Stimulated activated CD4-positive, alpha-beta T cell treated with anti-CD3 and anti-CD28 coated beads, Interleukin-4, amount 100 ng/mL, for 48 hours (primary cell): ENCODE measurements around the gene LIME1.

Source experiments
- DNase-seq, 2 donors: peaks; one replicate each; pipeline ENCODE4 v3.0.0-alpha.2; 2020; ENCODE audit warnings: low read depth in 2 of 2

The LIME1 gene, protein sequence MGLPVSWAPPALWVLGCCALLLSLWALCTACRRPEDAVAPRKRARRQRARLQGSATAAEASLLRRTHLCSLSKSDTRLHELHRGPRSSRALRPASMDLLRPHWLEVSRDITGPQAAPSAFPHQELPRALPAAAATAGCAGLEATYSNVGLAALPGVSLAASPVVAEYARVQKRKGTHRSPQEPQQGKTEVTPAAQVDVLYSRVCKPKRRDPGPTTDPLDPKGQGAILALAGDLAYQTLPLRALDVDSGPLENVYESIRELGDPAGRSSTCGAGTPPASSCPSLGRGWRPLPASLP

DNA sequence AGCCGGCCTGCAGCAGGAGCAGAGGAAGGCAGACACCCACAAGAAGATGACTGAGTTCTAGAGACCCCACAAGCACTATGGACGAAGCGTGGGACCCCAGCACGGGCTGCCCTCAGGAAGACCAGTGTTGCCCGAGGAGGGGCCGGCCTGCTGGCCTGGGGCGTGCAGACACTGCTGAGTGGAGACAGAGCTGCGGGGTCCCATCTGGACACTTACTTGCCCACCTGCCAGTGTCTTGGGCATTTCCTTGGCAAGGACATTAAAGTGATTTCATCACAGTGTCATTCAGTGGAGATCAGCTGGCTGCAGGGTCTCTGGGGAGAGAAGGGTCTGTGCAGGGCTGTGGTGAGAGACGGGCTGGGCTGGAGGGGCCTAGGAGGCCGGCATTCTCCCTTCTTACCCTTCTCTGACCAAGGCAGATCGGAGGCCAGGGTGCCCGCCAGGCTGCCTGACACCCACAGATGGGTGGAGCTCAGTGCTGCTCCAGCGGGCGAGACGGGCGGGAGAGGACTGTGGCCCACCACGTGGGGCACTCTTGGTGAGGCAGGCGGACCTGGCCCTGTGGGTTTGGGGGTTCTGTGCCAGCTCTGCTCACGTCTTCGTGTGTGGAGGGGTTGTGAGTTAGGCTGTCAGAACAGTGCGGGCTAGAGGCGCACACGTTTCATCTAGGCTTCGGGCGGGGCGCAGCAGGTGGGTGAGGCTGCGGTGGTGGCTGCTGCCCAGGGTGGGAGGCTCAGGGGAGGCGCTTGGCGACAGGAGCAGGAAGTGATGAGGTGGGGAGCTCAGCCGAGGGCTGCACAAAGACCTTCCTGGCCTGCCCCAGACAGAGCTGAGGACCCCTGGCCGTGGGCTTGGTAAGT is at the start of gene LIME1:
Gene LIME1, plus strand, starts transcription at position 806 of the 860 bp plus-strand sequence. CDS start 886 bp downstream, outside the sequence.
- DNase-seq: peak in 1 of 2 donors; percentile 45

DNA sequence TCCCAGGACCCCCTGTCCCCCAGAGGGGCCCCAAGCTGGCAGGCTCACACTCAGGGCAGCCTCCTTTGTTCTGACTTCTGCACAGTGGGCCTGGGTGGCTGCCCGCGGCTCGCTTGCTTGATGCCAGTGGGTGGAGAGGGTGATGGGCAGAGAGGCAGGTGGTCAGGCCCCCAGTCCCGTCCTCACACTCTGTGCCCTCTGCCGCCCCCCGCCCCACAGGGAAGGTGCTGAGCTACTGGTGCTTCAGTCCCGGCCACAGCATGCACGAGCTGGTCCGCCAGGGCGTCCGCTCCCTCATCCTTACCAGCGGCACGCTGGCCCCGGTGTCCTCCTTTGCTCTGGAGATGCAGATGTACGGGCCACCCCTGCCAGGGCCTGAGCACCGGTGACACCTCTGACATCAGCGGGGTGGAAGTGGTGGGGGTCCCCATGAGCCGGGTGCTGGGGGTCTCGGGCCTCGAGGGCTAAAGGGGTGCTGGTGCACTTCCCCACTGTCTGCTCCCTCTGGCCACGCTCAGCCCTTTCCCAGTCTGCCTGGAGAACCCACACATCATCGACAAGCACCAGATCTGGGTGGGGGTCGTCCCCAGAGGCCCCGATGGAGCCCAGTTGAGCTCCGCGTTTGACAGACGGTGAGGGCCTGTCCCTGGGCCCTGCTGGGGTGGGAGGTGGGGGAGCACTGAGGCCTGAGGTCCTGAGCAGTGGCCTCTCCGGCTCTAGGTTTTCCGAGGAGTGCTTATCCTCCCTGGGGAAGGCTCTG is 48.9 kb upstream of the LIME1 start:
- no peak for DNase-seq

DNA sequence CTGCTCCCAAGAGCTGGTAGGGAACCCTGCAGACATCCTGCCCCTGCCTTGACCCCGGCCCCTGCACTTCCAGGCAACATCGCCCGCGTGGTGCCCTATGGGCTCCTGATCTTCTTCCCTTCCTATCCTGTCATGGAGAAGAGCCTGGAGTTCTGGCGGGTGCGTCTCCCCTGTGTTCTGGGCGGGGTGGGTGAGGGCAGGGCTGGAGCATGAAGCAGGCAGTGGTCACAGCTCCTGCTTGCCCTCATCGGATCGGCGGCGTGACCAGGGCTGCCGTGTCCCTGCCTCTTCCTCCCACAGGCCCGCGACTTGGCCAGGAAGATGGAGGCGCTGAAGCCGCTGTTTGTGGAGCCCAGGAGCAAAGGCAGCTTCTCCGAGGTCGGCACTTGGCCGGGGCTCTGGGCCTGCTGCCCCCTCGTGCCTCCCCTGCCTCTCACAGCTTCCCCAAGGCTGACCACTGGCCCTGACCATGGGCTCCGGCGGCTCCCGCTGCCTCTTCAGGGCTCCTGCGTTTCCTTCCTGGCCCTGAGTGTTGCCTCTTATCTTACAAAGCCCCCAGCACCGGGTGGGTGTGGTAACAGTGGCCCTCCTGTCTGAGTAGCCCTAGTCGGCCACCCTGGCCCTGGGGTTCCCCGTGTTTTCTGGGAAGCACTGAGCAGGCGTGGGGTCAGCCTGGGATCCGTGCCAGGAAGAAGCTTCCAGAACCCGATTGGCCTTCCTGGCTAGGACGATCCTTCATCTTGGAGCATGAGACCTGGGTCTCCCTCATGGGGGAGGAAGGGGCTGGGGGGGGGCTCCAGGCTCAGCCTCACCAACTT is 48.0 kb upstream of the LIME1 start:
- DNase-seq: no peak

DNA sequence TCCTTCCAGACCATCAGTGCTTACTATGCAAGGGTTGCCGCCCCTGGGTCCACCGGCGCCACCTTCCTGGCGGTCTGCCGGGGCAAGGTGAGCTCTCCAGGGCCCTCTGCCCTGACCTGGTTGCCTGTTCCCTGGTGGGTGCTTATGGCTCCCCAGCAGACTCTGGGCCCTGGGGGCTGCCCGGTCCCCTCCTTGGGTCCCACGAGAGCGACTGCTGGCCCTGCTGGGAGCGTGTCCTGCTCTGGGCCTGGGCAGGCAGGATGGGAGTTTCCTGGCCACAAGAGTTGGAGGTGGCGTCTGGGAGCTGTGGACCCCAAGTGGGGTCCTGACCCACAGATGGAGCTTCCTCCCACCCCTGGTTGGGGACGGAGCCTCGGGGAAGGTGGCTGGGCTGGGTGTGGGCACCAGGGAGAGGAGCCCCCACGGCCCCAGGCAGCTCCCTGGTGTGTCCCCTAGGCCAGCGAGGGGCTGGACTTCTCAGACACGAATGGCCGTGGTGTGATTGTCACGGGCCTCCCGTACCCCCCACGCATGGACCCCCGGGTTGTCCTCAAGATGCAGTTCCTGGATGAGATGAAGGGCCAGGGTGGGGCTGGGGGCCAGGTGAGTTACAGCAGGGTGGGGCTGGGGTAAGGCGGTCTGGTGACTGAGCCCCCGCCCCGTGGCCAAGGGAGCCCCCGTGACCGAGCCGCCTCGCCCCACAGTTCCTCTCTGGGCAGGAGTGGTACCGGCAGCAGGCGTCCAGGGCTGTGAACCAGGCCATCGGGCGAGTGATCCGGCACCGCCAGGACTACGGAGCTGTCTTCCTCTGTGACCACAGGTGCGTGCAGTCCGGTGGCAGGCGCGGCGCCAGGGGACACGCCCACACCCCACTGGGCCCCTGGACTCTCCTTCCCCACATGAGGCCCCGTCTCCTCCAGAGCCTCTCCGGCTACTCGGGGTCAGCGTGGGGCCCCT is 47.1 kb upstream of the LIME1 start:
- no peak for DNase-seq

DNA sequence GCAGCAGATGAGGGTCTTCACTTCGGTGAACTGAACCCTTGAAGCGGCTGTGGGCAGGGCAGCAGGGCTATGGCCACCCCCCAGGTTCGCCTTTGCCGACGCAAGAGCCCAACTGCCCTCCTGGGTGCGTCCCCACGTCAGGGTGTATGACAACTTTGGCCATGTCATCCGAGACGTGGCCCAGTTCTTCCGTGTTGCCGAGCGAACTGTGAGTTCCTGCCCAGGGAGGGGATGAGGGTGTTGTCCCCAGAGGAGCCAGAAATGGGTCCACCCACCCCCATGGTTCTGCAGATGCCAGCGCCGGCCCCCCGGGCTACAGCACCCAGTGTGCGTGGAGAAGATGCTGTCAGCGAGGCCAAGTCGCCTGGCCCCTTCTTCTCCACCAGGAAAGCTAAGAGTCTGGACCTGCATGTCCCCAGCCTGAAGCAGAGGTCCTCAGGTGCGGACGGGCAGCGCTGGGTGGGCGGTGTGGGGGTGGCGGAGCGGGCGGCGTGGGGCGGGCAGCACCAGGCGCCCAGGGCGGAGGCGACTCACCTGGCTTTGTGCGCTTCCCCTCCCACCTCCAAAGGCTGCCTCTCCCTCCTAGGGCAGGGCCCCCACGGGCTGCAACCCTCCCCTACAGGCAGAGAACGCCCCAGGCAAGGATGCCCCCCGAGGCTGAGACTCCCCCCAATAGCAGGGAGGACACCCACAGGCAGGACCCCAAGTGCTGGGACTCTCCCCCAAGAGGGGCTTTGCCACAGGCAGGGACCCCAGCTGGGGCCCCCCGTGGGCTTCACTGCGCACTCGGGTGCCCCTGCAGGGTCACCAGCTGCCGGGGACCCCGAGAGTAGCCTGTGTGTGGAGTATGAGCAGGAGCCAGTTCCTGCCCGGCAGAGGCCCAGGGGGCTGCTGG is 46.2 kb upstream of the LIME1 start:
- DNase-seq: no peak

DNA sequence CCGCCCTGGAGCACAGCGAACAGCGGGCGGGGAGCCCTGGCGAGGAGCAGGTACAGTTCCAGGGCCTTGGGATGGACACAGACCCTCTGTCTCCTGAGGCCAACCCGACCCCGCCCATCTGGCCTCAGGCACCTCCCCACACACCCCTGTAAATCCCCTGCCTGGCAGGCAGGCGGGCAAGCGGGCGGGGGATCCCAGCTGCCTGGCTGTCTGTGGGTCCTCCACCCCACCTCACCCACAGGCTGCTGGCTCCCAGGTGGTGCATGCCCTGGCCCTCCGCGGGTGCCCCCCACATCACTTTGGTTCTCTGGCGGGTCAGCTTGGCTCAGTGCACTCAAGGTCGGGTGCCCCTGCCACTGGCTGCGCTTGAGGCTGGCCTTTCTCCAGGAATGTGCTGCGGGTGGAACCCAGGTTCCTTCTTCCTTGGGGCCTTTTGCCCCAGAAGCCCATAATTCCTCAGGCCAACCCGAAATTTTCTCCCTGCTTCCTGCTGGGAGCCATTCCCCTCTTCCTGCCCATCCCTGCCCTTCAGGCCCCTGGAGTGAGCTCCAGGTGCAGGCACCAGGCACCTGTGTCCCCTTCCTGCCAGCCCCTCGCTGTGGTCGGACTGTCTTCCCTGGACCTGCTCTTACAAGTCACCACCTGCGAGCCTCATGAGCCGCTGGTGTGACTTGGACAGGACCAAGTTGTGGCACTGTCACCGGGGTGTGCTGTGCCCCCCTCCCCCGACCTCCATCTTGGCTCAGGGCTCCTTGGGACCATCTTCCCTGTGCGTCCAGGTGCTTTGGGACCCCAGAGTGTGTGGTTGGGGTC is 45.4 kb upstream of the LIME1 start:
- no peak for DNase-seq

DNA sequence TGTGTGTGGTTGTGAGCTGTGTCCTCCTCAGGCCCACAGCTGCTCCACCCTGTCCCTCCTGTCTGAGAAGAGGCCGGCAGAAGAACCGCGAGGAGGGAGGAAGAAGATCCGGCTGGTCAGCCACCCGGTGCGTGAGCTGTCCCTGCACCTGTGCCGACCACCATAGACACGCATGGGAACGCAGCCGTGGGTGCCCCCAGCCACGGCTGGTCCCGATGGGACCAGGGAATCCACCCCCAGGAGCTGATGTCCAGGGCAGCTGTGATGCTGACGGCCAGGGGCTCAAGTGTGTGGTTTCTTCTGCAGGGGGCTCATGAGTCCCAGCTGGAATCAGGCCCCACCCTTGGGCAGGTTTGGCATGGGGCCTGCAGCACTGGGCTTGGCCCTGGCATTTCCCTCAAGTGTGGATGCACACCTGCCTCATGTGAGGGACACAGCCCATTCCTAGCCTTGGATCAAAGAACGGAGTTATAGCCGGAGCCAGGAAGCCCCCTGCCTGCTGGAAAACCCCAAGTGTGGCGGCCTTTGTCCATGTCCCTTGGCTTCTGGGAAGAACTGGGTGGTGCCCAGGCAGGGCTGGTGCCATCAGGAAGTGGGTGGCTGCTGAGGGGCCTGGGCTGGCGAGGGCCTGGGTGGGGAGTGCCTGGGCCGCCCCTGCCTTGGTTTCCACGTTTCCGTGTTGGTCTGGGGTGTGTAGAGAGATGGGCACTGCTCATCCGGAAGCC is 44.6 kb upstream of the LIME1 start:
- no peak for DNase-seq

DNA sequence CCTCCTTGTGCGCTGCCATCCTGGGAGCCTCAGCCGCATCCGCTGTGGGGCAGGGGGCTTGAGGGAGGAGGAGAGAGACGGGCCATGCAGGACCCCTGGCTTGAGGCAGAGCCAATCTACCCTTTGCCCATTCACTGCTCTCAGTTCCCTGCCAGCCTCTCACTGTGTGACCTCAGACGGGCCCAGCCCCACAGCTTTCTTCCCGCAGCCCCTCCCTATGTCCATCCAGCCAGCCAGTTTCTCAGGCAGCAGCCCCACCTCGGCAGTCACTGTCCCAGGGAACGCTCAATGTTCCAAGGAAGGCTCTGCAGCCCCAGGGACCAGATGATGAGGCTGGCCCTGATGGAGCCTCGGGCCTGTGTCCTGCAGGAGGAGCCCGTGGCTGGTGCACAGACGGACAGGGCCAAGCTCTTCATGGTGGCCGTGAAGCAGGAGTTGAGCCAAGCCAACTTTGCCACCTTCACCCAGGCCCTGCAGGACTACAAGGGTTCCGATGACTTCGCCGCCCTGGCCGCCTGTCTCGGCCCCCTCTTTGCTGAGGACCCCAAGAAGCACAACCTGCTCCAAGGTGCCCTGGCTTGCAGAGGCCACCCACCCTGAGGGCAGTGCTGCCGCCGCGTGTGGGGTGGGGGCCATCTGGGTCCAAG is 43.9 kb upstream of the LIME1 start:
- DNase-seq: no peak

DNA sequence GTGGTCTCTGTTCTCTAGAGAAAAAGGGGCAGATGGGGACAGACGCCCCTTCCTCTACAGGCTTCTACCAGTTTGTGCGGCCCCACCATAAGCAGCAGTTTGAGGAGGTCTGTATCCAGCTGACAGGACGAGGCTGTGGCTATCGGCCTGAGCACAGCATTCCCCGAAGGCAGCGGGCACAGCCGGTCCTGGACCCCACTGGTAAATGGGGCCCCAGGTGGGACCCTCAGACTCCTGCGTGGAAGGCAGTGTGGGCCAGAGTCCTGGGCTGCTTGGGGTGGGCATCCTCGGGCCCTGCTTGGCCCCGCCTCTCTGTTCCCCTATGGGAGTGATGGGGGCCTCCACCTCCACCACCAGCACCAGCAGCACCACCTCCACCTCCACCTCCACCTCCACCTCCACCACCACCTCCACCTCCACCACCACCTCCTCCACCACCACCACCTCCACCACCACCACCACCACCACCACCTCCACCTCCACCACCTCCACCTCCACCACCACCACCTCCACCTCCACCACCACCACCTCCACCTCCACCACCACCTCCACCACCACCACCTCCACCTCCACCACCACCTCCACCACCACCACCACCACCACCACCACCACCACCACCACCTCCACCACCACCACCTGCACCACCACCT is 43.3 kb upstream of the LIME1 start:
- no peak for DNase-seq

DNA sequence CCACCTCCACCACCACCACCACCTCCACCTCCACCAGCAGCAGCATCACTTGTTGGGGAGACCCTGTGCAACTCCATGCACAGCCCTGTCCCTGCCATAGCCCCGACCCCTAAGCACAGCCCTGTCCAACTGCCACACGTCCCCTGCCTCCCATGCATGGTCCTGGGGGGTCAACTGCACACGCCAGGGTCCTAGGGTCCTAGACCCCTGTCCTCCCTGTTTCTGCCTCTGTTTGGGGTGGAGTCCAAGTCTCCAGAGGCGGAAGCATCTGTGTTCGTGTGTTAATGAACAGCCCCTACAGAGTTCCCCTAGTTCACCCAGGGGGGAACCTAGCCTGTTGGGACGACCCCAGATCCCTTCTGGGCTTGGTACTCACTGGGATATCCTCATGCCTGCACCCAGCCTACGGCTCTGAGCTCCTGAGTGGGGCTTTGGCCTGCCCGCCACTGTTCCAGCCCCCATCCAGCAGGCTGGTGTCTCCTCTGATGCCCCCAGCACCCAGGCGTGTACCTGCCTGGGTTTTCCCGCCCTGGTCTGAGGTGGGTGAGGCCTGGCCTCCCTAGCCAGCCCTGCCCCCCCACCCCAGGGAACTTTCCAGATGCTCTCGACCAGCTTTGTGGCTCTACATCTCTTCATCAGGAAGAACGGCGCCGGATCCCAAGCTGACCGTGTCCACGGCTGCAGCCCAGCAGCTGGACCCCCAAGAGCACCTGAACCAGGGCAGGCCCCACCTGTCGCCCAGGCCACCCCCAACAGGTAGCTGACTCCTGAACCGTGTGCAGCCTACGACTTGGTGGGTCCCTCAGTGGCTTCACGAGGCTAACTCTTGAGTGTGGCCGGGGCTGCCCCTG is 42.5 kb upstream of the LIME1 start:
- DNase-seq: no peak

DNA sequence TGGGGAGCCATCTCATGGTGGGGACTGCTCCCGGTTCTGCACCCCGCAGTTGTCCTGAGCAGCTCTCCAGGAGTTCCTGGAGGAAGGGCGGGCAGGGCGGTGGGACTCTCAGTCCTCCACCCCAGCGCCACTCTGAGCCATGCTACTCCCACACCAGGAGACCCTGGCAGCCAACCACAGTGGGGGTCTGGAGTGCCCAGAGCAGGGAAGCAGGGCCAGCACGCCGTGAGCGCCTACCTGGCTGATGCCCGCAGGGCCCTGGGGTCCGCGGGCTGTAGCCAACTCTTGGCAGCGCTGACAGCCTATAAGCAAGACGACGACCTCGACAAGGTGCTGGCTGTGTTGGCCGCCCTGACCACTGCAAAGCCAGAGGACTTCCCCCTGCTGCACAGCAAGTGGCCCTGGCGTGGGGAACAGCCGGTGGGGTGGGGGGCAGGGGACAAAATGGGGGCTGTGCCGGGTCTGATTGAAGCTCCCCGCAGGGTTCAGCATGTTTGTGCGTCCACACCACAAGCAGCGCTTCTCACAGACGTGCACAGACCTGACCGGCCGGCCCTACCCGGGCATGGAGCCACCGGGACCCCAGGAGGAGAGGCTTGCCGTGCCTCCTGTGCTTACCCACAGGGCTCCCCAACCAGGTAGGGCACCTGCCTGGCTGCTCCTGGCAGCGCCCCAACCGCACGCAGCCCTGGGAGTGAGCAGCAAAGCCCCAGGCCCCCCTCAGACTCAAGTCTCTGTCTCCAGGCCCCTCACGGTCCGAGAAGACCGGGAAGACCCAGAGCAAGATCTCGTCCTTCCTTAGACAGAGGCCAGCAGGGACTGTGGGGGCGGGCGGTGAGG is 41.7 kb upstream of the LIME1 start:
- DNase-seq: no peak

DNA sequence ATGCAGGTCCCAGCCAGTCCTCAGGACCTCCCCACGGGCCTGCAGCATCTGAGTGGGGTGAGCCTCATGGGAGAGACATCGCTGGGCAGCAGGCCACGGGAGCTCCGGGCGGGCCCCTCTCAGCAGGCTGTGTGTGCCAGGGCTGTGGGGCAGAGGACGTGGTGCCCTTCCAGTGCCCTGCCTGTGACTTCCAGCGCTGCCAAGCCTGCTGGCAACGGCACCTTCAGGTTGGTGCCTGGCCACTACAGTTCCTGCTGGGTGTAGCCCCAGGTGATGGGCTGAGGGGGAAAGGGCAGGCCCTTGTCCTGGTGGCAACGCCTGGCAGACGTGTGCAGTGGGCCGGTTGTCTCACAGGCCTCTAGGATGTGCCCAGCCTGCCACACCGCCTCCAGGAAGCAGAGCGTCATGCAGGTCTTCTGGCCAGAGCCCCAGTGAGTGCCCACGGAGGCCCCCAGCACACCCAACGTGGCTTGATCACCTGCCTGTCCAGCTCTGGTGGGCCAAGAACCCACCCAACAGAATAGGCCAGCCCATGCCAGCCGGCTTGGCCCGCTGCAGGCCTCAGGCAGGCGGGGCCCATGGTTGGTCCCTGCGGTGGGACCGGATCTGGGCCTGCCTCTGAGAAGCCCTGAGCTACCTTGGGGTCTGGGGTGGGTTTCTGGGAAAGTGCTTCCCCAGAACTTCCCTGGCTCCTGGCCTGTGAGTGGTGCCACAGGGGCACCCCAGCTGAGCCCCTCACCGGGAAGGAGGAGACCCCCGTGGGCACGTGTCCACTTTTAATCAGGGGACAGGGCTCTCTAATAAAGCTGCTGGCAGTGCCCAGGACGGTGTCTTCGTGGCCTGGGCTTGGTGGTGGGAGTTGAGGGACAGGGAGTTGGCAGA is 40.8 kb upstream of the LIME1 start:
- DNase-seq: no peak

DNA sequence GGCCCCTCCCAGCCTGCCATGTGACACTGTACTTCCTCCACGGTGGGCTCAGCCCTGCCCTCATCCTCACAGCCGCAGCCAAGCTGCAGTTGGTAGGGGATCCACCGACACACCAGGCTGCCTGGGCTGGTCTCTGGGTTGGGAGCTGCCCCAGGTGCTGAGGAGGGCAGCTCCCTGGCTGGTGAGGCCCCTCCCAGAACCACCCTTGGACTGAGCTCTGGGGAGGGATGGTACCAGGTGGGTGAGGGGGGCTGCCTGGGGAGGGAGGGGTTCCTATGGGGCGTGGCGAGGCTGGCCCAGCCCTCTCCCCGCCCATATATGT is 40.2 kb upstream of the LIME1 start:
- DNase-seq: no peak
